AML-193 (cell line): ENCODE results near the gene IFI27L1.
"Not testable (repeated sequence)": the region's sequence is repeated elsewhere in the genome, so short reads cannot be mapped to it uniquely, and the experiment has no call there.

Experiments used
- DNase-seq, 2 experiments: peaks; one replicate each; lab custom pipeline; 2025; lab: John Stamatoyannopoulos, UW

The IFI27L1 gene

GRCh38 chr14:94048691-94049624 is 32.2 kb upstream of the IFI27L1 start:
- no peak for DNase-seq

GRCh38 chr14:94049625-94050023 is 31.5 kb upstream of the IFI27L1 start:
- DNase-seq = no peak

GRCh38 chr14:94050231-94050880 is 30.8 kb upstream of the IFI27L1 start:
- no peak for DNase-seq

- DNase-seq = no peak
Observed at GRCh38 chr14:94051115-94051514, 30.0 kb upstream of the IFI27L1 start.

- no peak for DNase-seq
Observed at GRCh38 chr14:94051779-94052178, 29.3 kb upstream of the IFI27L1 start.

- DNase-seq = no peak
Observed at GRCh38 chr14:94052199-94052598, 28.9 kb upstream of the IFI27L1 start.

GRCh38 chr14:94052662-94053061 is 28.4 kb upstream of the IFI27L1 start:
- DNase-seq = no peak

GRCh38 chr14:94054401-94054800 is 26.7 kb upstream of the IFI27L1 start:
- no peak for DNase-seq

GRCh38 chr14:94054936-94055335 is 26.2 kb upstream of the IFI27L1 start:
- no peak for DNase-seq

- no peak for DNase-seq
Observed at GRCh38 chr14:94056579-94057308, 24.4 kb upstream of the IFI27L1 start.

- no peak for DNase-seq
Observed at GRCh38 chr14:94058128-94058673, 22.9 kb upstream of the IFI27L1 start.

- DNase-seq = no peak
Observed at GRCh38 chr14:94058674-94059138, 22.4 kb upstream of the IFI27L1 start.

GRCh38 chr14:94059998-94060397 is 21.1 kb upstream of the IFI27L1 start:
- DNase-seq = no peak

- DNase-seq = no peak
Observed at GRCh38 chr14:94062344-94062940, 18.7 kb upstream of the IFI27L1 start.

- DNase-seq = no peak
Observed at GRCh38 chr14:94066089-94066676, 14.9 kb upstream of the IFI27L1 start.

- not testable (repeated sequence) for DNase-seq
Observed at GRCh38 chr14:94072076-94072475, 9.0 kb upstream of the IFI27L1 start.

GRCh38 chr14:94074534-94074933 is 6.6 kb upstream of the IFI27L1 start:
- no peak for DNase-seq

GRCh38 chr14:94075008-94075407 is 6.1 kb upstream of the IFI27L1 start:
- no peak for DNase-seq

- no peak for DNase-seq
Observed at GRCh38 chr14:94077111-94077821, 3.8 kb upstream of the IFI27L1 start.

- no peak for DNase-seq
Observed at GRCh38 chr14:94077823-94078222, 3.3 kb upstream of the IFI27L1 start.
